Measurements from ENCODE around the gene DPH3.
"Not testable (repeated sequence)": the region's sequence is repeated elsewhere in the genome, so short reads cannot be mapped to it uniquely, and the experiment has no call there.

DPH3 gene

DNA sequence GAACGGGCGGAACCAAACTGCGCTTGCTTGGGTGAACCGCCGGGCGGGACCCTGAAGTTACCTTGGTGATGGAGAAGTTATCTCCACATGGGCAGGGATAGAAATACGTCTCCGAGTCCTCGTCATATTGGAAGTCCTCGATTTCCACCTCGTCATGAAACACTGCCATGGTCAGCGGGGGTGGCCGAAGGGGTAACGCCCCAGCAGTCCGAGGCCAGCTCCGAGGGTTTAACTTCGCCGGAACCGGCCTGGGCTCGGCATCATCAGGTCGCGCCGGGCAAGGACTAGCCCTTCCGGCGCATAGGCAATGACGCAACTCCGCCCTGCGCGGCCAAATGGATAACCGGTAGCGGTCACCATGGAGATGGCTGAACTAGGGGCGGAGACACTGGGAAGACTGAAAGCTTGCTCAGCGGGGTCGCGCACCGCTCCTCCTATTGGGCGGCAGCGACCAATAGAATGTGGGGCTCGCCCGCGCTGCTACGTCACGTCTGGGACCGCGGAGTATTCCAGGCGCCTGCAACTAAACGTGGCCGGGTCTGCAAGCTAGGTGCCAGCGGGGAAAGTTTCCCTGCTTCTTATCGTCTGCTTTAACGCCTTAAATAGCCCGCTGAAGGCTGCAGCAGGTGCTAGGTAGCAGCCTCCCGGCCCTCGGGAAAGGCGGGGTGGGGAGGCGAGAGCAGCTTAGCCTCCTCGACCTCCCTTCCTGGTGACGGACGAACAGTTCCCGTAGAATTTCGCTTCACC, at the start of gene DPH3, which contains the start of gene OXNAD1:
TSS of gene DPH3 (minus strand) at position 236 of the 747 bp plus-strand sequence. CDS start at position 169, 67 bp downstream.
TSS of gene OXNAD1 (plus strand) at position 505 of the 747 bp plus-strand sequence. CDS start 5,741 bp downstream, outside the sequence.
- DNase-seq (ENCODE audit: low spot score), result peak; percentile 99

- no peak for DNase-seq (ENCODE audit: low spot score)
Observed at GRCh38 chr3:16313886-16314645, 49.3 kb upstream of the DPH3 start.

GRCh38 chr3:16311960-16312451, 47.3 kb upstream of the DPH3 start:
- no peak for DNase-seq (ENCODE audit: low spot score)

DNA sequence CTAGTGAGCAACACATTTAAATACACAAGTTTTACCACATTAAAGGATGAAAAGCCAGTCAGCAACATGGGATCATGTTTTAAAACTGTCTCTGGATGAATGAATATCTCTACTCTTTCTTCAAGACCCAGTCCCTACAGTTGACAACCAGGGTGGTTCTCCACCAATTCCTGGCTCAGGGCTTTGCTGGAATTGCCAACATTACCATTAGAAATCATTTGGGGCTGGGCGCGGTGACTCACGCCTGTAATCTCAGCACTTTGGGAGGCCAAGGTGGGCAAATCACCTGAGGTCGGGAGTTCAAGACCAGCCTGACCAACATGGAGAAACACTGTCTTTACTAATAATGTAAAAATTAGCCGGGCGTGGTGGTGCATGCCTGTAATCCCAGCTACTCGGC, 45.7 kb upstream of the DPH3 start:
- DNase-seq (ENCODE audit: low spot score), result not testable (repeated sequence)

DNA sequence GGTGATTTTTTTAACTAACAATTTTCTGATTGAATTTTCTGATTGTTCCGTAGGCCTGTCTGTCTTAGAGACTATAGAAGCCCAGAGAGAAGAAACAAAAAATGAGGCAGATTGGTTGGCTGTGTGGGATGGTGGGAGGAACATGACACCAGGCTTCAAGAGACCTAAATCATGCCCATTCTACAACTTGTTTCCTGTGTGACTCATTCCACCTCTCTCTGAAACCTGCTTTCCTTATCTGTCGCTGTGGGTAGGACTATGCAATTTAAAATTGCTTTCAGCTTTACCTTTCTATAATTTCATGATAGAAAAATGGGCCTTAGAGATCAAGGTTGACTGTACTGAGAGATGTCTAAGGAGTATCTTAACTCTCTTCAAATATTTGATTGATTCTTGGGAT, 44.8 kb upstream of the DPH3 start:
- peak; percentile 47 for DNase-seq (ENCODE audit: low spot score)

GRCh38 chr3:16308727-16309126, 44.0 kb upstream of the DPH3 start:
- DNase-seq (ENCODE audit: low spot score), result no peak

- no peak for DNase-seq (ENCODE audit: low spot score)
Observed at GRCh38 chr3:16307832-16308531, 43.2 kb upstream of the DPH3 start.

DNA sequence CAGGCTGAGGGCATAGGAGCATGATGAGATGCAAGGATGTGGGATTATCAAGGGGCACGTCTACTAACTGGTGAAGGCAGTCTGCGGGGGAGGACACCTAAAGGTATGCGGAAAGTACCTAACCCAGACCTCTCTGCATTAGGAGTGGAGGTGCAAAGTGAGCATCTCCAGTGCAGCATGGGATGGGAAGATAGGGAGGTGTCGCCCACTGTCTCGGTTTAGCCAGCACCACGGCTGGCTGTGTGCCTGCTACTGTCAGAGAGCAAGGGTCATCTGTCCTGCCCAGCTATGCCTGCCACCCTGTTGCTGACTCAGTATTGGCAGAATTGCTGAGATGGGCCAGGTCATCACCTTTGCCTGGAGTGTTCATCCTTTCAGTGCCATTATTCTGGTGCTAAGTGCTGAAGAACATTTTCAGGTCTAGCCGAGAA, 40.4 kb upstream of the DPH3 start:
- DNase-seq (ENCODE audit: low spot score), result no peak

DNA sequence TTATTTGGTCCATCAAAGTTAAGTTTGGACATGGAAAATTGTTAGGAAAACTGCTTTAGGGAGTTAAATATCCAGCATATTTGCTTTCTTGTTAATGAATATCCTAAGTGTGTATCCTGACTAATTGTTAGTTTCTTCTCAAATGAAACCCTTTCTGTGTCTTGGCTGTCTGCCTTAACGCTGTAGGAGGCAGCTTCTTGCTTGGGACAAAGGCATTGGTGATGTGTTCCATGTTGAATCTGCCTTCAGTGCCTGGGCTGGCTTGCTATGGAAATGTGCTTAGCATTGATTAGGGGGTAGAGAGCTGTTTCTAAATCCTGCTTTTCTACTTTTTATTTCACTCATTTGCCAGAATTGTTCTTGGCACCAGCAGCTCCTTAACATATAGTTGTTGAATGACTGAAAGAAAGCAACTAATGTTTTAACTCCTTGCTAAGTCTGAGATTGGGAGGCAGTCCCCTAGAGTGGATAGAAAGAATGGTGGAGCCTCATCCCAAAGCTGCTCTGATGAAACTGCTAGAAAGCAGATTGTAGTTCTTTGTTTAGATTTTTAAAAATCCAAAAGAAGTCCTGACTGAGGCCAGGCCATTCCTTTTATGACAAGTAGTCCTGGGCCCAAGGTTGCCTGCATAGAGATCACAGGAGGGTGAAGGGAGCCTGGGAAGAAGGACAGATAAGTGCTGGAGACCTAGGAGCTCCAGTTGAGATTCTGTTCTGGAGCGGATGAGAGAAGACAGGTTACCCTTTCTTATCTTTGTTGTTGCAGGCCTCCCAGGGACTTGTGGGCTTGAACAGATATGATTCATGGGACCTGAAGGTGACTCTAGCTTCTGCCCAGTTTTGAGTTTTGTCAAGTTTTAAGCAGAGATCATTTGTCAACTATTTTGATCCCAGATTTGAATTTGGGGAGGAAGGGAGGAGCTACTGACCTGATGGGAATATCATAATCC, 39.6 kb upstream of the DPH3 start:
- DNase-seq (ENCODE audit: low spot score), result no peak

DNA sequence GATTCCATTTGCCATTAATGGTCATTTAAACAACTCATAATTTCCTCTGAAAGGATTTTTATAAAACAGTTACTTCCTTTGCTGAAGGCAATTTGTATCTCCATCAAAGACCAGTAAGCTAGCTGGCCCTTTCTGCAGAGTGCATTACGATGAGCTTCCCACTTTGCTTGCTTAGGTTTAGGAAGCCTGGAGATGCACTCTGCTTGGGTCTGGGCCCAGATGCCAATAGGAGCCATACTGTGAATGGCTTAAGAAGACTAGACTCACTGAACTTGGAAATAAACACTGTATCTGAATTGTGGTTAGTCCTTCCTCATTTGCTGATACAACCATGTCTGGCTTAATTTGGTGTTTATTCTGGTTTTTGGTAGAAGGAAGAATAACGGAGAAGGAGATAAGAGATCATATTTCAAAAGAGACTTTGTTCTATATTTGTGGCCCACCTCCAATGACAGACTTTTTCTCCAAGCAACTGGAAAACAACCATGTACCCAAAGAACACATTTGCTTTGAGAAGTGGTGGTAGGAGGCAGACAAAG, 38.4 kb upstream of the DPH3 start:
- DNase-seq (ENCODE audit: low spot score), result no peak

GRCh38 chr3:16302082-16302631, 37.4 kb upstream of the DPH3 start:
- no peak for DNase-seq (ENCODE audit: low spot score)

DNA sequence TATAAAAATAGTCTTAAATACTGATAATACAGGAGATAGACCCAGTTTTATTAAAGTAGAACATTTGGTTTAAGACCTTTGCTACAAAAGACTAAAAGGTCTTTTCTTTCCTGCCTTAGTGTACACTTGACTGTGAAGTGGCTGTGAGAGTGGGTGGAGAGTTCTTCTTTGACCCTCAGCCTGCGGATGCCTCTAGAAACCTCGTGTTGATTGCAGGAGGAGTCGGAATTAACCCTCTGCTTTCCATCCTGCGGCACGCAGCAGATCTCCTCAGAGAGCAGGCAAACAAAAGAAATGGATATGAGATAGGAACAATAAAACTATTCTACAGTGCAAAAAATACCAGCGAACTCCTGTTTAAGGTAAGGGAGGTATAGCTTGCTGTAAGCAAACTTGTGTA, 36.8 kb upstream of the DPH3 start:
- no peak for DNase-seq (ENCODE audit: low spot score)

GRCh38 chr3:16300881-16301359, 36.2 kb upstream of the DPH3 start:
- DNase-seq (ENCODE audit: low spot score), result no peak

GRCh38 chr3:16300307-16300706, 35.6 kb upstream of the DPH3 start:
- no peak for DNase-seq (ENCODE audit: low spot score)

- DNase-seq (ENCODE audit: low spot score), result no peak
Observed at GRCh38 chr3:16299746-16300145, 35.0 kb upstream of the DPH3 start.

GRCh38 chr3:16298891-16299290, 34.1 kb upstream of the DPH3 start:
- no peak for DNase-seq (ENCODE audit: low spot score)

DNA sequence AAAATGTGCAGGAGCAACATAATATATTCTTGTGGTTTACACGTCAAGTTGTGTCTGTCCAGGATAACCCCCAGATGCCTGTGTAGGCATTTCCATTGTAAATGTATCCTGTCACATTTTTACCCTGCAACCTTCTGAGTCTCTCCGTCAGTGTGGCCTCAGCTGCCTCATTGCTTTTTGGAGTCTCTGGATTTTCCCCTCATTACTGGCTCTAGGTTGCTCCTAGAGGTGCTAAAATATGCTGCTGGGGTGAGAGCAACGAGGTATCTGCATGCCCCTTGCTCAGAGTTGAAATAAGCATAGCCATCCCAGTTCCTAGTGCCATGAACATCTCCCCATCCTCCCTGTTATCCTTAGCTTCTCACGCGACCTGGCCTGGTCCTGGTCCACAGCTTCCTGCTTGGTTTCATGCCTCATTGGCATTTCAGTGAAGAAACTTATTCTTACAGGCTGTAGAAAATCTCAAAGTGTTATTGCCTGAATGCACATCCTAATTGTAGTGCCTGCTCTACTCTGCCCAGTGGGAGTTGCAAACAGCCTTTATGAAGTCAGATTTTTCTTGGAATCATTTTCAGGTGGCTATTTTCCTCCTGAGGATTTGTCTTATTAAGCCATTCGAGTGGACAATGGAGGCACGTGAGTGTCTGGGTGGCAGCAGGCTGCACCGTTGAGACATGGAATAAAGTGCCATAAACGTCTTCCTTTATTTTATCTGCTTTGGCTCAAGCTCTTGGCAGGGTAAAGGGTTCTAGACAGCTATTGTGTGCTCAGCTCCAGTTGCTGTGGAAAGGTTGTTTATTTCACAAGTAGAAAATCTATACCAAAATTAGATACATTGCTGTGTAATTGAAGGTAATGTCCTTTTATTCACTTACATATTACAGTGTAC, 33.5 kb upstream of the DPH3 start:
- DNase-seq (ENCODE audit: low spot score), result no peak

DNA sequence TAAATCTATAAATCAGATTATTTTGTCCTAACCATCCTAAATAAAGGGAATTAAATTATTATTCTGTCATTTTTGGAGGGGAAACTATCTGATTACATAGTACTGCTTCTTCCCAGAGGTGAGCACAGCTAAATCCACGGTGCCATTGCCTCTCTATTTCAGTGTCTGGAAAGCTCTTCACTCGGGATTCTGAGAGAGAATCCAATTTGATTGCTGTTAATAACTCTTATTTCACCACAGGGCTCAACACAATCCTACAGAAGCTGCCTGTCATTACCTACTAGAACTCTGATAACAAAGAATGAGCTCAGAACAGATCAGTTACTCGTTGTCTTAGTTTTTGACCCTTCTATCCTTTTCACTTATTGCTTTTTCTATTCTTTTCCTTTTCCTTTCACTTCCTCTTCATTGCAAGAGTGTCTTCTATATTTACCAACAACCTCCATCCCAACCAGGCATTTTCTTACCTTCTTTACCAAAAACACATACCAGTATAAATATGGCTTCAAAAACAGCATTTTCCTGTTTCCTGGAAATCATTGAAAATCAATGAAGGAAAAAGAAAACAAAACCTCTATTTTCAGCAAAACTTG, 30.7 kb upstream of the DPH3 start:
- no peak for DNase-seq (ENCODE audit: low spot score)

DNA sequence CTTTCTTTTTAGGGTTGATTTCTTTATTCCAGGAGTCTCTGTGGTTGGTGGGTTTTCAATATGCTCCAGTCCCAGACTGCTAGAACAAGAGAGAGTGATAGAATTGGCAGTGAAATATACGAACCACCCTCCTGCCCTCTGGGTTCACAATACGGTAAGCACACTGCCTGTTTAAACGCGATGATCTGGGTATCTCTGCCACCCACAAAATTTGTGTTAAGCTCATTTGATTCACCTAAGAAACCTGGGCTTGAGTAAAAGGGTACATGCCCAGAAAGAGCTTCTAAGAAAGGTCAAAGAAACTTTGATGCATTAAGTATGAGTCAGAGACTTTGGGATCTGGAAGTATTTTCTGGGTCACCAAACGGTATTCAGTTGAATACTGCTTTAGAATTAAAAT, 30.1 kb upstream of the DPH3 start:
- no peak for DNase-seq (ENCODE audit: low spot score)
